GM21423 (cell line): ENCODE measurements around the gene NXF1.

Experiments
- ATAC-seq: cut with Tn5 transposase; IDR thresholded peaks from one replicate; pipeline ENCODE4 v1.9.1; 2021; ENCODE audit warnings: mild to moderate bottlenecking, moderate library complexity; ENCODE audit not compliant: unreplicated experiment

NXF1 gene

DNA sequence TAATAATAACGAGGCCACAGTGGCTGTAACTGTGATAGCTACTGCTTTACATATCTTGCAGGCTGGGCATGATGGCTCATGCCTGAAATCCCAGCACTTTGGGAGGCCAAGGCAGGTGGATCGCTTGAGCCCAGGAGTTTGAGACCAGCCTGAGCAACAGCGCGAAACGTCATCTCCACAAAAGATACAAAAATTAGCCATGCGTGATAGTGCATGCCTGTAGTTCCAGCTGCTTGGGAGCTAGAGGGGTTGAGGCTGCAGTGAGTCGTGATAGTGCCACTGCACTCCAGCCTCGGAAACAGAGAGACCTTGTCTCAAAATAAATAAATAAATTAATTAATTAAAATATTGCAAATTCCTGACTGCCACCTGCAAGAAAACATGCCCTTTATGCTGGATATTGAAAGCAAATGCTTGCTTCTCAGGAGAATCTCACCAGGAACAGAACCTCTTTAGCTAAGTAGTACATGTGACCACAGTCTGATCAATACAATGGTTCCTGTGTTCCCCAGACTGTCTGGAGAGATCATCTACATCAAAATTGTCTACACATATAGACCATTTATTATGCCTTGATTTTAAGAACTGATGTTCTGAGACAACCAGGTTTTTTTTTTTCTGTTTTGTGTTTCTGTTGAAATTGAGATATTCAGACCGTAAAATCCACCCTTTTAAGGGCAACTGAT is 57.6 kb downstream of the NXF1 start:
- no peak for ATAC-seq
